Mucosa of descending colon (tissue), 3 donors: Measurements from ENCODE around the gene N4BP2. TPM values are rescaled to one million over a fixed set of nuclear protein-coding genes. Genes with fewer than 3 reads are reported as not detected.
"Not testable (repeated sequence)": the region's sequence is repeated elsewhere in the genome, so short reads cannot be mapped to it uniquely, and the experiment has no call there.

Experiments
- ATAC-seq: fragments of 200-7000 bp; cut with Tn5 transposase; one replicate; pipeline ENCODE4 v1.9.1; 2020; ENCODE audit warnings: mild to moderate bottlenecking, moderate library complexity
- DNase-seq, 3 donors: peaks; one replicate each; pipeline ENCODE4 v3.0.0-alpha.2; 2020
- H3K36me3 ChIP-seq: fragments of 200-600 bp; one replicate; pipeline ENCODE4 v1.8.0; 2021; ENCODE audit warnings: low read depth, mild to moderate bottlenecking
- H3K4me1 ChIP-seq: fragments of 200-600 bp; one replicate; pipeline ENCODE4 v1.8.0; 2021; ENCODE audit warnings: low read depth, mild to moderate bottlenecking
- H3K4me3 ChIP-seq: fragments of 200-600 bp; one replicate; pipeline ENCODE4 v1.8.0; 2021; ENCODE audit warnings: mild to moderate bottlenecking
- H3K9me3 ChIP-seq: fragments of 200-600 bp; one replicate; pipeline ENCODE4 v1.8.0; 2021; ENCODE audit warnings: mild to moderate bottlenecking
- intact Hi-C, 2 donors: fragments of 100-400 bp; cut with DNase I in 1 of 2; cut with micrococcal nuclease in 1 of 2; formaldehyde crosslinking; loops; one replicate each; pipeline versions ENCODE4 v1.11.0 to v1.11.1; 2022; cut with DNase I, micrococcal nuclease
- total RNA-seq, 3 donors: library from RNA; stranded (reverse); fragmentation: NEBNext Ultra II Directional in 2 of 3; extraction: Animal tissue kit (Norgen Biotek cat#: 25700) in 2 of 3; gene quantifications; one replicate each; pipeline versions ENCODE4 v1.2.1 to v1.2.4, GENCODE V29; 2021 to 2023
- TF ChIP-seq, protein P1 (sequence below): fragments of 200-600 bp; IDR thresholded peaks from one replicate; pipeline ENCODE4 v1.8.0; 2022; ENCODE audit warnings: antibody characterized with exemption, mild to moderate bottlenecking
- donor health status: DM: no; HTN: no; CAD: no; lungs with moderate emphysema.
- donor health status: DM: no; HTN: no; CAD: no.
- donor health status: DM: no; HTN: yes; CAD: no.

The N4BP2 gene
- total RNA-seq, 3 donors from 2014 or later = 6.7 to 11.5 (median 7.2) TPM

GRCh38 chr4:40132816-40133215 is 76.2 kb downstream of the N4BP2 start:
- H3K9me3 ChIP-seq = no peaks in the 10 kb centered on the region
- no peaks in the 10 kb centered on the region for H3K36me3 ChIP-seq
- no peak overlapping the region for H3K4me3 ChIP-seq
- DNase-seq (no peak), ATAC-seq (no peak)
- TF ChIP-seq, protein P1, sequence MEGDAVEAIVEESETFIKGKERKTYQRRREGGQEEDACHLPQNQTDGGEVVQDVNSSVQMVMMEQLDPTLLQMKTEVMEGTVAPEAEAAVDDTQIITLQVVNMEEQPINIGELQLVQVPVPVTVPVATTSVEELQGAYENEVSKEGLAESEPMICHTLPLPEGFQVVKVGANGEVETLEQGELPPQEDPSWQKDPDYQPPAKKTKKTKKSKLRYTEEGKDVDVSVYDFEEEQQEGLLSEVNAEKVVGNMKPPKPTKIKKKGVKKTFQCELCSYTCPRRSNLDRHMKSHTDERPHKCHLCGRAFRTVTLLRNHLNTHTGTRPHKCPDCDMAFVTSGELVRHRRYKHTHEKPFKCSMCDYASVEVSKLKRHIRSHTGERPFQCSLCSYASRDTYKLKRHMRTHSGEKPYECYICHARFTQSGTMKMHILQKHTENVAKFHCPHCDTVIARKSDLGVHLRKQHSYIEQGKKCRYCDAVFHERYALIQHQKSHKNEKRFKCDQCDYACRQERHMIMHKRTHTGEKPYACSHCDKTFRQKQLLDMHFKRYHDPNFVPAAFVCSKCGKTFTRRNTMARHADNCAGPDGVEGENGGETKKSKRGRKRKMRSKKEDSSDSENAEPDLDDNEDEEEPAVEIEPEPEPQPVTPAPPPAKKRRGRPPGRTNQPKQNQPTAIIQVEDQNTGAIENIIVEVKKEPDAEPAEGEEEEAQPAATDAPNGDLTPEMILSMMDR = no peak
- intact Hi-C loops = no loop called here
- no peaks in the 10 kb centered on the region for H3K4me1 ChIP-seq

DNA sequence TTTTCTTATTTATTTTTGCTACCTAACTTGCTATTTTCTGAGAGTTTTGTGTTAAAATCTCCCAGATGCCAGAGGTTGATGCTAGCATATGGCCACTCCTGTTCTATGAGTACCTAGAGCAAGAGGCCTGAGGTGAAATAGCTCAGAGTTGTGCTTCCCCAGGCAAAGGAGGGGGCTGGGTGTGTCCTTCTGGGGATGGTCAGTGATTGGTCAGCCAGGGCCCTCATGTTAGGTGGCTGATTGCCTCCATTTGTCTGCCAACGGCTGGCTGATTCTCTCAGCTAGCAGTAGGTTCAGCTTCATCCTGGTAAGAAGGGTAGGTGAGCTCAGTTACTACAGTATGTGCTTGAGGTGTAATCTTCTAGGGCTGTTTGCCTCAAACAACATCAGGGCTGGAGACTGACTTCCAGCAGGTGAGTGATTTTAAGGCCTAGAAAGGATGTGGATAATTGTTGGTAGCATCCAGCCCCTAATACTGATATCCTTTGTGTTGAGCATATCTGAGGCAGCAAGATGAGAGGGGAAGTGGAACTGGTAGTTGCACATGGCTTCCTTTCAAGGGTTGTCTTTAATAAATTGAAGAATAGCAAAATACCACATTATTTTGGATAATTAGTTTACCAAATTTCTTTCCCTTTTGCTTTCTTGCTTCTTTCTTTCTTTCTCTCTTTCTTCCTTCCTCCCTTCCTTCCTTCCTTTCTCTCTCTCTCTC is 77.7 kb downstream of the N4BP2 start:
- no peak for DNase-seq
- intact Hi-C loops = no loop called here
- Histone ChIP-seq H3K9me3 (no peaks in the 10 kb centered on the region), H3K4me1 (no peaks in the 10 kb centered on the region), H3K4me3 (no peak overlapping the region), H3K36me3 (no peaks in the 10 kb centered on the region)
- no peak for ATAC-seq
- TF ChIP-seq, protein P1 = no peak

DNA sequence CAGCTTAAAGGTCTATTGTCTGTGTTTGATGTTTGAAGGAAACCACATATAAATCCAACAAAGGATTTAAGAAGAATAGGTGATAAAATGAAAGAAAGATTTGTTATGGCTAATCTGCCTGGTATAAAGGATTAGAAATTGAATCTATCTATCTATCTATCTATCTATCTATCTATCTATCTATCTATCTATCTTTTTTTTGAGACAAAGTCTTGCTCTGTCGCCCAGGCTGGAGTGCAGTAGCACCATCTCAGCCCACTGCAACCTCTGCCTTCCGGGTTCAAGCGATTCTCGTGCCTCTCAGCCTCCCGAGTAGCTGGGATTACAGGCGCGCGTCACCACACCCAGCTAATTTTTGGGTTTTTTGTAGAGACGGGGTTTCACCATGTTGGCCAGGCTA is 79.6 kb downstream of the N4BP2 start:
- H3K36me3 ChIP-seq, intact Hi-C loops, DNase-seq, H3K9me3 ChIP-seq, H3K4me3 ChIP-seq, ATAC-seq, H3K4me1 ChIP-seq: not testable (repeated sequence)

DNA sequence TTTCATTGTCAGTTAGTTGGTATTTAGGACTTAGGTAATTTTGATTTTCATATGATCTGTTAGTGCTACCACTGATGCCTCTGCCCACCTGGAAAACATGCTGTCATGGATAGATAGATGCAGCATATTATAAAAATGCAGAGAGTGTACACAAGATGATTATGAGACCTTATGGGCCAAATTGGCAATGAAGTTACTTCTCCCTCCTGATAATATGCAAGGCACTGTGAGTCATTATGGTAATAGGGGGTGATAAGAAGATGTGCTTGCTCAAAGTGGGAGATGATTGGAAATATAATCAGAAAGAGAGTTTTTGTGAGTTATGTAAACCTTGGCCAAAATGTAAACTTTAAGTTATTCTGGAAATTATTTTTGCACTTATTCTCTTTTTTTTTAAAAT is 83.5 kb downstream of the N4BP2 start:
- TF ChIP-seq, protein P1 = no peak
- no peaks in the 10 kb centered on the region for H3K9me3 ChIP-seq
- ATAC-seq (no peak), DNase-seq (no peak)
- H3K4me3 ChIP-seq = no peak overlapping the region
- no peaks in the 10 kb centered on the region for H3K4me1 ChIP-seq
- H3K36me3 ChIP-seq = no peaks in the 10 kb centered on the region
- intact Hi-C loops = no loop called here

- H3K36me3 ChIP-seq, intact Hi-C loops, H3K4me1 ChIP-seq, H3K9me3 ChIP-seq, ATAC-seq, H3K4me3 ChIP-seq, DNase-seq: not testable (repeated sequence)
Observed at GRCh38 chr4:40140597-40140996, 83.9 kb downstream of the N4BP2 start.

GRCh38 chr4:40143926-40144508 is 87.4 kb downstream of the N4BP2 start:
- ATAC-seq (no peak), DNase-seq (no peak)
- H3K4me1 ChIP-seq = no peaks in the 10 kb centered on the region
- H3K9me3 ChIP-seq = no peaks in the 10 kb centered on the region
- TF ChIP-seq, protein P1 = no peak
- no peaks in the 10 kb centered on the region for H3K36me3 ChIP-seq
- no peak overlapping the region for H3K4me3 ChIP-seq
- intact Hi-C loops = no loop called here
